ENCODE data around the gene PCSK5. TPM values are rescaled to one million over a fixed set of nuclear protein-coding genes. Genes with fewer than 3 reads are reported as not detected.

PCSK5 gene
- total RNA-seq, 2 donors from 2014 or later, result 56.5 to 79.8 TPM

GRCh38 chr9:75910731-75911130, 20.3 kb downstream of the PCSK5 start:
- DNase-seq, result no peak
- intact Hi-C loops (cut with DNase I, micrococcal nuclease), result no loop called here
- no peak for ATAC-seq

GRCh38 chr9:75911390-75911789, 20.9 kb downstream of the PCSK5 start:
- ATAC-seq (no peak), DNase-seq (no peak)
- intact Hi-C loops (cut with DNase I, micrococcal nuclease), result no loop called here

- no peak for ATAC-seq
- intact Hi-C loops (cut with DNase I, micrococcal nuclease), result no loop called here
Measured at GRCh38 chr9:75912951-75913350, 22.5 kb downstream of the PCSK5 start.

GRCh38 chr9:75914002-75914401, 23.5 kb downstream of the PCSK5 start:
- intact Hi-C loops (cut with DNase I, micrococcal nuclease), result no loop called here
- no peak for ATAC-seq
- DNase-seq, result no peak

More at GRCh38 chr9:75912951-75913350, 22.5 kb downstream of the PCSK5 start:
- no peak for DNase-seq

- no peak for ATAC-seq
- intact Hi-C loops (cut with DNase I, micrococcal nuclease), result no loop called here
Measured at GRCh38 chr9:75914883-75915452, 24.5 kb downstream of the PCSK5 start.

GRCh38 chr9:75918154-75918553, 27.7 kb downstream of the PCSK5 start:
- ATAC-seq (peak; percentile 67), DNase-seq (no peak)
- intact Hi-C loops (cut with DNase I, micrococcal nuclease), result no loop called here

More at GRCh38 chr9:75914883-75915452, 24.5 kb downstream of the PCSK5 start:
- DNase-seq, result no peak

GRCh38 chr9:75918909-75919308, 28.4 kb downstream of the PCSK5 start:
- intact Hi-C loops (cut with DNase I, micrococcal nuclease), result no loop called here
- ATAC-seq (no peak), DNase-seq (no peak)

- ATAC-seq, result no peak
- intact Hi-C loops (cut with DNase I, micrococcal nuclease), result no loop called here
- DNase-seq, result no peak
Measured at GRCh38 chr9:75921391-75922127, 31.1 kb downstream of the PCSK5 start.

- DNase-seq (no peak), ATAC-seq (no peak)
- intact Hi-C loops (cut with DNase I, micrococcal nuclease), result no loop called here
Measured at GRCh38 chr9:75926385-75926784, 35.9 kb downstream of the PCSK5 start.

GRCh38 chr9:75927356-75927755, 36.9 kb downstream of the PCSK5 start:
- DNase-seq (no peak), ATAC-seq (no peak)
- intact Hi-C loops (cut with DNase I, micrococcal nuclease), result no loop called here

GRCh38 chr9:75930190-75930589, 39.7 kb downstream of the PCSK5 start:
- ATAC-seq, result no peak
- intact Hi-C loops (cut with DNase I, micrococcal nuclease), result no loop called here

GRCh38 chr9:75930730-75931321, 40.4 kb downstream of the PCSK5 start:
- intact Hi-C loops (cut with DNase I, micrococcal nuclease), result no loop called here
- peak; percentile 52 for ATAC-seq
- no peak for DNase-seq

More at GRCh38 chr9:75930190-75930589, 39.7 kb downstream of the PCSK5 start:
- no peak for DNase-seq

- intact Hi-C loops (cut with DNase I, micrococcal nuclease), result no loop called here
- ATAC-seq (no peak), DNase-seq (no peak)
Measured at GRCh38 chr9:75933982-75934381, 43.5 kb downstream of the PCSK5 start.

- intact Hi-C loops (cut with DNase I, micrococcal nuclease), result no loop called here
- no peak for ATAC-seq
- no peak for DNase-seq
Measured at GRCh38 chr9:75935591-75935990, 45.1 kb downstream of the PCSK5 start.

GRCh38 chr9:75937521-75938258, 47.2 kb downstream of the PCSK5 start:
- DNase-seq, result no peak
- no peak for ATAC-seq
- intact Hi-C loops (cut with DNase I, micrococcal nuclease), result no loop called here

- DNase-seq (no peak), ATAC-seq (no peak)
- intact Hi-C loops (cut with DNase I, micrococcal nuclease), result no loop called here
Measured at GRCh38 chr9:75938946-75939345, 48.5 kb downstream of the PCSK5 start.

GRCh38 chr9:75939536-75940111, 49.2 kb downstream of the PCSK5 start:
- ATAC-seq (no peak), DNase-seq (no peak)
- intact Hi-C loops (cut with DNase I, micrococcal nuclease), result no loop called here

GRCh38 chr9:75941066-75941465, 50.6 kb downstream of the PCSK5 start:
- intact Hi-C loops (cut with DNase I, micrococcal nuclease), result no loop called here
- ATAC-seq, result peak; percentile 93
- peak; percentile 49 to 61 for DNase-seq

- intact Hi-C loops (cut with DNase I, micrococcal nuclease), result no loop called here
- peak; percentile 40 for ATAC-seq
- no peak for DNase-seq
Measured at GRCh38 chr9:75941577-75942311, 51.3 kb downstream of the PCSK5 start.

Measured in left colon (tissue), 2 donors.